C4-2B (cell line): ENCODE data around the gene PLSCR5.

Source experiments
- CTCF ChIP-seq: fragments of 450-650 bp; conservative IDR thresholded peaks from 2 replicates; pipeline ENCODE4 v1.5.1; 2017; ENCODE audit warnings: mild to moderate bottlenecking
- ZFX ChIP-seq: fragments of 450-650 bp; IDR thresholded peaks from 2 replicates; pipeline ENCODE4 v1.6.1; 2017

- TF ChIP-seq CTCF (peak; percentile 76), ZFX (no peak)
These were observed 33.6 kb upstream of the PLSCR5 start for GRCh38 chr3:146638718-146639117.
